ENCODE data around the gene COA7.

COA7 gene

GRCh38 chr1:52667984-52668383 is 30.2 kb downstream of the COA7 start:
- DNase-seq = no peak

- DNase-seq = no peak
These were observed 30.9 kb downstream of the COA7 start for GRCh38 chr1:52667290-52667689.

GRCh38 chr1:52665006-52665941 is 32.9 kb downstream of the COA7 start:
- no peak for DNase-seq

- no peak for DNase-seq
These were observed 34.4 kb downstream of the COA7 start for GRCh38 chr1:52663716-52664115.

- DNase-seq = no peak
These were observed 35.4 kb downstream of the COA7 start for GRCh38 chr1:52662645-52663313.

- no peak for DNase-seq
These were observed 37.3 kb downstream of the COA7 start for GRCh38 chr1:52660807-52661206.

GRCh38 chr1:52659851-52660596 is 38.1 kb downstream of the COA7 start:
- no peak for DNase-seq

GRCh38 chr1:52659356-52659755 is 38.8 kb downstream of the COA7 start:
- no peak for DNase-seq

- DNase-seq = no peak
These were observed 39.4 kb downstream of the COA7 start for GRCh38 chr1:52658795-52659194.

GRCh38 chr1:52657702-52658101 is 40.4 kb downstream of the COA7 start:
- DNase-seq = no peak

GRCh38 chr1:52654063-52654462 is 44.1 kb downstream of the COA7 start:
- no peak for DNase-seq

- DNase-seq = no peak
These were observed 44.8 kb downstream of the COA7 start for GRCh38 chr1:52653207-52653849.

- no peak for DNase-seq
These were observed 46.2 kb downstream of the COA7 start for GRCh38 chr1:52651904-52652303.

GRCh38 chr1:52645261-52645660 is 52.9 kb downstream of the COA7 start:
- DNase-seq = no peak

- DNase-seq = no peak
These were observed 56.8 kb downstream of the COA7 start for GRCh38 chr1:52641307-52641706.

- DNase-seq = no peak
These were observed 57.5 kb downstream of the COA7 start for GRCh38 chr1:52640697-52641096.

- no peak for DNase-seq
These were observed 60.2 kb downstream of the COA7 start for GRCh38 chr1:52637946-52638345.

GRCh38 chr1:52636721-52637695 is 61.1 kb downstream of the COA7 start:
- peak; percentile 76 for DNase-seq

GRCh38 chr1:52635321-52636089 is 62.6 kb downstream of the COA7 start:
- no peak for DNase-seq
